Thyroid gland (tissue), 4 donors: ENCODE data around the gene ERO1A. TPM values are rescaled to one million over a fixed set of nuclear protein-coding genes. Genes with fewer than 3 reads are reported as not detected.

ENCODE experiments used
- DNase-seq, 2 donors: peaks; one replicate each; pipeline ENCODE4 v3.0.0-alpha.2; 2019
- H3K27ac ChIP-seq, 3 donors: fragments of 200-600 bp; sonication (generic); 1 replicate in 2 of 3; 2 replicates in 1 of 3; pipeline ENCODE4 v1.5.1; 2016 to 2019; ENCODE audit warnings: mild to moderate bottlenecking in 1 of 3, moderate library complexity in 1 of 3
- H3K27me3 ChIP-seq: fragments of 200-600 bp; sonication (generic); one replicate; pipeline ENCODE4 v1.5.1; 2019
- H3K36me3 ChIP-seq, 2 donors: fragments of 200-600 bp; sonication (generic); one replicate each; pipeline ENCODE4 v1.5.1; 2016 to 2019
- H3K4me1 ChIP-seq, 2 donors: fragments of 200-600 bp; sonication (generic); one replicate each; pipeline ENCODE4 v1.5.1; 2017 to 2019
- H3K4me3 ChIP-seq, 3 donors: fragments of 200-600 bp; sonication (generic); replicated peaks in 1 of 3; 1 replicate in 2 of 3; 2 replicates in 1 of 3; pipeline ENCODE4 v1.5.1; 2016; ENCODE audit warnings: mild to moderate bottlenecking in 1 of 3
- H3K9me3 ChIP-seq: fragments of 200-600 bp; sonication (generic); one replicate; pipeline ENCODE4 v1.5.1; 2017
- POLR2A ChIP-seq, 2 donors: fragments of 450-650 bp; IDR thresholded peaks; one replicate each; pipeline ENCODE4 v1.6.1; 2017; ENCODE audit warnings: antibody characterized with exemption in 2 of 2, mild to moderate bottlenecking in 2 of 2, moderate library complexity in 1 of 2
- WGBS, 2 donors: methylation state at CpG; one replicate each; pipeline ENCODE4 v1.1.5; 2017; 5-methylcytosine and 5-hydroxymethylcytosine counted together
- intact Hi-C: fragments of 100-400 bp; cut with DNase I; formaldehyde crosslinking; loops from one replicate; pipeline ENCODE4 v1.15.1; 2023
- total RNA-seq, 4 donors: library from RNA; depleted of rRNA; stranded (reverse); fragments of >200 nt; gene quantifications; one replicate each; pipeline ENCODE4 v1.2.3, GENCODE V29; 2016
- TF ChIP-seq, protein P1 (sequence below), 6 experiments: fragments of 200-600 bp in 3 of 6; fragments of 450-650 bp in 3 of 6; sonication (generic) in 3 of 6; IDR thresholded peaks; one replicate each; pipeline ENCODE4 v1.5.1; 2016 to 2019; ENCODE audit warnings: antibody characterized with exemption in 6 of 6, mild to moderate bottlenecking in 2 of 6, inconsistent platforms in 1 of 6, moderate library complexity in 1 of 6

The ERO1A gene
- total RNA-seq, 4 donors from 2014 or later, result 32.2 to 55.9 (median 38.6) TPM

DNA sequence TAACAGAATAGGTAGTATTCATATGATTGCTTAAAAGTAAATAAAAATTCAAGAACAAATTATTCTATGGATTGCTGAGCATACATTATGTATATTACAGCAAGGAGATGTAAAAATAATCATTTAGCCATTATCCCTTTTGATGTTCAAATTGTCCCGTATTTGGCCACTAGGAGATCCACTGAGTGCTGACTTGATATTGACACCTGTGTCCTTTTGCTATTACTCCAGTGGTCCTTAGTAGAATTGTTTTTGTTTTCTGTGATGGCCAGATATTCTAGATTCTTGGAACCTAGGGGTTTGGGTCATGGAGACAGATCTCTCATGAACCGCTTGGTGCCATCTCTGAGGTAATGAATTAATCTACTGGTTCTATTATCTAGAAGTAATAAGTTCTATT is 16.8 kb downstream of the ERO1A start:
- H3K36me3 ChIP-seq, result peaks cover 0 to 17% of the 10 kb centered on the region in 2 donors

GRCh38 chr14:52663850-52664249 is 31.5 kb downstream of the ERO1A start:
- intact Hi-C loops, result no loop called here
- peaks cover 0 to 4% of the 10 kb centered on the region in 2 donors for H3K36me3 ChIP-seq
- WGBS, 2 donors, result 92 to 98% methylated on average over 2 of the region's 2 CpGs

More for the DNA sequence above, 16.8 kb downstream of the ERO1A start:
- WGBS, 2 donors, result 95 to 97% methylated on average over 2 of the region's 2 CpGs
- Histone ChIP-seq H3K9me3 (no peaks in the 10 kb centered on the region), H3K27ac (no peak overlapping the region), H3K27me3 (no peaks in the 10 kb centered on the region), H3K4me1 (no peaks in the 10 kb centered on the region), H3K4me3 (no peak overlapping the region)
- no peak for DNase-seq
- TF ChIP-seq POLR2A (IDR thresholded peaks at IDR 0.05), result no peak
- TF ChIP-seq, protein P1, sequence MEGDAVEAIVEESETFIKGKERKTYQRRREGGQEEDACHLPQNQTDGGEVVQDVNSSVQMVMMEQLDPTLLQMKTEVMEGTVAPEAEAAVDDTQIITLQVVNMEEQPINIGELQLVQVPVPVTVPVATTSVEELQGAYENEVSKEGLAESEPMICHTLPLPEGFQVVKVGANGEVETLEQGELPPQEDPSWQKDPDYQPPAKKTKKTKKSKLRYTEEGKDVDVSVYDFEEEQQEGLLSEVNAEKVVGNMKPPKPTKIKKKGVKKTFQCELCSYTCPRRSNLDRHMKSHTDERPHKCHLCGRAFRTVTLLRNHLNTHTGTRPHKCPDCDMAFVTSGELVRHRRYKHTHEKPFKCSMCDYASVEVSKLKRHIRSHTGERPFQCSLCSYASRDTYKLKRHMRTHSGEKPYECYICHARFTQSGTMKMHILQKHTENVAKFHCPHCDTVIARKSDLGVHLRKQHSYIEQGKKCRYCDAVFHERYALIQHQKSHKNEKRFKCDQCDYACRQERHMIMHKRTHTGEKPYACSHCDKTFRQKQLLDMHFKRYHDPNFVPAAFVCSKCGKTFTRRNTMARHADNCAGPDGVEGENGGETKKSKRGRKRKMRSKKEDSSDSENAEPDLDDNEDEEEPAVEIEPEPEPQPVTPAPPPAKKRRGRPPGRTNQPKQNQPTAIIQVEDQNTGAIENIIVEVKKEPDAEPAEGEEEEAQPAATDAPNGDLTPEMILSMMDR (IDR thresholded peaks at IDR 0.05), result peak in 1 of 6 experiments; percentile 7
- intact Hi-C loops, result no loop called here

DNA sequence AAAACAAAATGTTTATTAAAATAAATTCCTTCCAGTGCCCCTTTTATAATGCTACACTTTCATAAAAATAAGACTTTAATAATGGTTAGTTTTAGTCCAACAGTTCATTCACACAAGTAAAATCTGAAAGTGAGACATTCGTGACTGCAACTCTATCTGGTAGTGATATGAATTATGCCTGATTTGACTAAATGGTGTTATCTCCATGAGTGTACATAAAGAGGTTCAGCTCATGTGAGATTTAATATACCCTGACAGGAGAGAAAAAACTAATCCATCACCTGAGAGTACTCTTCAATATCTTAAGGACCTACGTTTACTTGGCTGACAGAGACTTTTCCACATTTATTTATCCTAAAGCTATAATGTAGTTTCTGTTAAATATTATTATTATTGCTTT is 34.0 kb downstream of the ERO1A start:
- TF ChIP-seq POLR2A (IDR thresholded peaks at IDR 0.05), result no peak
- no peak overlapping the region for H3K4me3 ChIP-seq
- intact Hi-C loops, result no loop called here
- no peak overlapping the region for H3K27ac ChIP-seq
- H3K27me3 ChIP-seq, result no peaks in the 10 kb centered on the region
- H3K36me3 ChIP-seq, result peaks cover 4 to 12% of the 10 kb centered on the region in 2 donors
- DNase-seq, result no peak
- no peaks in the 10 kb centered on the region for H3K9me3 ChIP-seq
- H3K4me1 ChIP-seq, result no peaks in the 10 kb centered on the region
- 95 to 99% methylated on average over 2 of the region's 2 CpGs for WGBS, 2 donors

More at GRCh38 chr14:52663850-52664249, 31.5 kb downstream of the ERO1A start:
- Histone ChIP-seq H3K4me3 (no peak overlapping the region), H3K27me3 (no peaks in the 10 kb centered on the region), H3K4me1 (no peaks in the 10 kb centered on the region), H3K27ac (no peak overlapping the region), H3K9me3 (no peaks in the 10 kb centered on the region)
- DNase-seq, result no peak
- TF ChIP-seq POLR2A (IDR thresholded peaks at IDR 0.05), result no peak
- TF ChIP-seq, protein P1 (IDR thresholded peaks at IDR 0.05), result no peak

- DNase-seq, result no peak
- H3K27ac ChIP-seq, result no peak overlapping the region
- H3K4me1 ChIP-seq, result no peaks in the 10 kb centered on the region
- TF ChIP-seq POLR2A (IDR thresholded peaks at IDR 0.05), result no peak
- TF ChIP-seq, protein P1 (IDR thresholded peaks at IDR 0.05), result no peak
- WGBS, 2 donors, result 96 to 100% methylated on average over 1 of the region's 1 CpG
- H3K9me3 ChIP-seq, result no peaks in the 10 kb centered on the region
- H3K27me3 ChIP-seq, result no peaks in the 10 kb centered on the region
- H3K4me3 ChIP-seq, result no peak overlapping the region
- peaks cover 4 to 12% of the 10 kb centered on the region in 2 donors for H3K36me3 ChIP-seq
- intact Hi-C loops, result no loop called here
Observed at GRCh38 chr14:52660832-52661231, 34.5 kb downstream of the ERO1A start.

- Histone ChIP-seq H3K36me3 (peaks cover 4 to 12% of the 10 kb centered on the region in 2 donors), H3K4me1 (no peaks in the 10 kb centered on the region), H3K4me3 (no peak overlapping the region), H3K9me3 (no peaks in the 10 kb centered on the region), H3K27ac (no peak overlapping the region), H3K27me3 (no peaks in the 10 kb centered on the region)
- DNase-seq, result no peak
- intact Hi-C loops, result no loop called here
- TF ChIP-seq POLR2A (IDR thresholded peaks at IDR 0.05), result no peak
- TF ChIP-seq, protein P1 (IDR thresholded peaks at IDR 0.05), result no peak
Observed at GRCh38 chr14:52660325-52660724, 35.0 kb downstream of the ERO1A start.

DNA sequence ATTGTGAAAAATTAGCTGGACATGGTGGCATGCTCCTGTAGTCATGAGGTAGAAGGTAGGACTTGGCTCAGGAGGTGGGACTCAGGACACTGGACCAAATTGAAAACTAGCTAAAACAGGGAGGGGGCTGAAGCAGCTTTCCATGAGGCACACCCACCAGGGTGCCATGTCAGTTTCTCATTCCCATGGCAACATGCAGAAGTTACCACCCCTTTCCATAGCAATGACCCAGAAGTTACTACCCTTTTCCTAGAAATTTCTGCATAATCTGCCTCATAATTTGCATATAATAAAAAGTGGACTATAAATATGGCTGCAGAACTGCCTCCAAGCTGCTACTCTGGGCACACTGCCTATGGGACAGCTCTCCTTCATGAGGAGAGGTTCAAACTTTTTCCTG is 38.5 kb downstream of the ERO1A start:
- TF ChIP-seq, protein P1 (IDR thresholded peaks at IDR 0.05), result no peak
- TF ChIP-seq POLR2A (IDR thresholded peaks at IDR 0.05), result no peak
- no peak for DNase-seq
- H3K9me3 ChIP-seq, result no peaks in the 10 kb centered on the region
- H3K36me3 ChIP-seq, result peaks cover 12 to 19% of the 10 kb centered on the region in 2 donors
- H3K4me3 ChIP-seq, result no peak overlapping the region
- H3K27me3 ChIP-seq, result no peaks in the 10 kb centered on the region
- intact Hi-C loops, result no loop called here
- no peaks in the 10 kb centered on the region for H3K4me1 ChIP-seq
- H3K27ac ChIP-seq, result no peak overlapping the region
